Measurements from ENCODE around the gene SLC9A4.

SLC9A4 gene

GRCh38 chr2:102473020-102473419 lies at the start of gene SLC9A4:
Gene SLC9A4, plus strand, starts transcription at chr2:102473226. Its CDS starts 534 bp downstream, at chr2:102473760.
- peak; percentile 46 to 48 for DNase-seq

GRCh38 chr2:102423368-102423767 lies 49.7 kb upstream of the SLC9A4 start:
- DNase-seq = no peak

- DNase-seq = peak; percentile 74 to 89
These were observed 48.3 kb upstream of the SLC9A4 start for GRCh38 chr2:102424754-102425153.

GRCh38 chr2:102425441-102426132 lies 47.4 kb upstream of the SLC9A4 start:
- no peak for DNase-seq

GRCh38 chr2:102427249-102427648 lies 45.8 kb upstream of the SLC9A4 start:
- DNase-seq = no peak

- no peak for DNase-seq
These were observed 44.5 kb upstream of the SLC9A4 start for GRCh38 chr2:102428573-102428972.

GRCh38 chr2:102432386-102432785 lies 40.6 kb upstream of the SLC9A4 start:
- no peak for DNase-seq

GRCh38 chr2:102433973-102434654 lies 38.9 kb upstream of the SLC9A4 start:
- no peak for DNase-seq

GRCh38 chr2:102434655-102435381 lies 38.2 kb upstream of the SLC9A4 start:
- DNase-seq = no peak

- no peak for DNase-seq
These were observed 37.3 kb upstream of the SLC9A4 start for GRCh38 chr2:102435741-102436140.

GRCh38 chr2:102436323-102436722 lies 36.7 kb upstream of the SLC9A4 start:
- DNase-seq = no peak

GRCh38 chr2:102437122-102437521 lies 35.9 kb upstream of the SLC9A4 start:
- DNase-seq = no peak

- no peak for DNase-seq
These were observed 34.9 kb upstream of the SLC9A4 start for GRCh38 chr2:102438111-102438510.

- DNase-seq = no peak
These were observed 34.4 kb upstream of the SLC9A4 start for GRCh38 chr2:102438578-102438977.

- DNase-seq = no peak
These were observed 33.8 kb upstream of the SLC9A4 start for GRCh38 chr2:102439065-102439695.

GRCh38 chr2:102442967-102443828 lies 29.8 kb upstream of the SLC9A4 start:
- peak; percentile 46 to 54 for DNase-seq

GRCh38 chr2:102444233-102444632 lies 28.8 kb upstream of the SLC9A4 start:
- DNase-seq = no peak

- no peak for DNase-seq
These were observed 26.1 kb upstream of the SLC9A4 start for GRCh38 chr2:102446936-102447335.

GRCh38 chr2:102449370-102449974 lies 23.6 kb upstream of the SLC9A4 start:
- DNase-seq = peak; percentile 43 to 60

- no peak for DNase-seq
These were observed 21.1 kb upstream of the SLC9A4 start for GRCh38 chr2:102451968-102452367.

GRCh38 chr2:102453501-102453900 lies 19.5 kb upstream of the SLC9A4 start:
- DNase-seq = no peak

Measured in AML-193 (cell line).